Body of pancreas (tissue), 4 donors: ENCODE results near the gene EME1.
"Not testable (repeated sequence)": the region's sequence is repeated elsewhere in the genome, so short reads cannot be mapped to it uniquely, and the experiment has no call there.

ENCODE experiments used
- CTCF ChIP-seq, 7 experiments: fragments of 450-650 bp in 4 of 7; fragments of 200-600 bp in 3 of 7; sonication (generic) in 3 of 7; IDR thresholded peaks; one replicate each; pipeline ENCODE4 v1.5.1; 2016 to 2019; ENCODE audit warnings: antibody characterized with exemption in 7 of 7
- POLR2A ChIP-seq, 3 donors: fragments of 450-650 bp; IDR thresholded peaks; one replicate each; pipeline ENCODE4 v1.6.1; 2016; ENCODE audit warnings: antibody characterized with exemption in 3 of 3, mild to moderate bottlenecking in 2 of 3

- not testable (repeated sequence) for TF ChIP-seq CTCF, POLR2A (IDR thresholded peaks at IDR 0.05)
Observed at GRCh38 chr17:50333291-50334057, 39.6 kb upstream of the EME1 start.
